Left ventricle myocardium inferior (tissue), 1 donor: Measurements from ENCODE around the gene SLC24A3. TPM values are rescaled to one million over a fixed set of nuclear protein-coding genes. Genes with fewer than 3 reads are reported as not detected.

Source experiments
- DNase-seq: peaks from one replicate; pipeline ENCODE4 v3.0.0-alpha.2; 2020
- H3K27ac ChIP-seq: fragments of 200-600 bp; replicated peaks from 2 replicates; pipeline ENCODE4 v1.8.0; 2021
- H3K27me3 ChIP-seq: fragments of 200-600 bp; 2 replicates; pipeline ENCODE4 v1.8.0; 2021; ENCODE audit warnings: low read depth
- H3K36me3 ChIP-seq: fragments of 200-600 bp; 2 replicates; pipeline ENCODE4 v1.8.0; 2021
- H3K4me1 ChIP-seq: fragments of 200-600 bp; 2 replicates; pipeline ENCODE4 v1.8.0; 2021
- H3K4me3 ChIP-seq: fragments of 200-600 bp; 2 replicates; pipeline ENCODE4 v1.8.0; 2021; ENCODE audit warnings: mild to moderate bottlenecking, moderate library complexity
- H3K9me3 ChIP-seq: fragments of 200-600 bp; replicated peaks from 2 replicates; pipeline ENCODE4 v1.8.0; 2021
- intact Hi-C: fragments of 100-400 bp; cut with micrococcal nuclease; formaldehyde crosslinking; loops from one replicate; pipeline ENCODE4 v1.11.0; 2022
- total RNA-seq: library from RNA; stranded (reverse); fragmentation: NEBNext Ultra II Directional; extraction: Animal tissue kit (Norgen Biotek cat#: 25700); gene quantifications from one replicate; pipeline ENCODE4 v1.2.1, GENCODE V29; 2021
- TF ChIP-seq, protein P1 (sequence below): fragments of 200-600 bp; IDR thresholded peaks from 2 replicates; pipeline ENCODE4 v1.8.0; 2021; ENCODE audit warnings: antibody characterized with exemption, mild to moderate bottlenecking, borderline replicate concordance
- donor health status: DM: no; HTN: yes; CAD: no; lungs with severe emphysema.

The SLC24A3 gene
- total RNA-seq, 1 donor from 2014 or later: 1.3 TPM

DNA sequence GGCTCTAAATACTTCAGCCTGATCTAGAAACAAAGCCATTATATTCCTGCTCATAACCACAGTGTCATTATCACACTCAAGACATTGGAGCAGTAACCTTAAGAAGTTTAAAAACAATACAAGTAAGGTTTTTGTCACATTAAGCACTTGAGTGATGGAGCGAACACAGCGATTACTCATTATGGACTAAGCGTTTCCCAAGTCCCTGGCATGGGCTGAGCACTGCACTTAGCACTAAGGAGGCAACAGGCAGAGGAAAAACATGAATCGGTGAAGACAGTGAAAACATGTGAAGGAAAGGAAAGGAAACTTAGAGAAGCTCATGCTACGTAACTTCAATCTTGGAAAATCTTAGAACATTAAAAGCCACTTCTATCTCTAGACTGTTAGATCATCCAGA, 108.7 kb downstream of the SLC24A3 start:
- no peak overlapping the region for H3K4me3 ChIP-seq
- no peaks in the 10 kb centered on the region for H3K9me3 ChIP-seq
- H3K4me1 ChIP-seq: peaks cover 5% of the 10 kb centered on the region
- no peak for DNase-seq
- peaks cover 17% of the 10 kb centered on the region for H3K27me3 ChIP-seq
- no peak overlapping the region for H3K27ac ChIP-seq
- H3K36me3 ChIP-seq: no peaks in the 10 kb centered on the region
- intact Hi-C loops: no loop called here
- TF ChIP-seq, protein P1, sequence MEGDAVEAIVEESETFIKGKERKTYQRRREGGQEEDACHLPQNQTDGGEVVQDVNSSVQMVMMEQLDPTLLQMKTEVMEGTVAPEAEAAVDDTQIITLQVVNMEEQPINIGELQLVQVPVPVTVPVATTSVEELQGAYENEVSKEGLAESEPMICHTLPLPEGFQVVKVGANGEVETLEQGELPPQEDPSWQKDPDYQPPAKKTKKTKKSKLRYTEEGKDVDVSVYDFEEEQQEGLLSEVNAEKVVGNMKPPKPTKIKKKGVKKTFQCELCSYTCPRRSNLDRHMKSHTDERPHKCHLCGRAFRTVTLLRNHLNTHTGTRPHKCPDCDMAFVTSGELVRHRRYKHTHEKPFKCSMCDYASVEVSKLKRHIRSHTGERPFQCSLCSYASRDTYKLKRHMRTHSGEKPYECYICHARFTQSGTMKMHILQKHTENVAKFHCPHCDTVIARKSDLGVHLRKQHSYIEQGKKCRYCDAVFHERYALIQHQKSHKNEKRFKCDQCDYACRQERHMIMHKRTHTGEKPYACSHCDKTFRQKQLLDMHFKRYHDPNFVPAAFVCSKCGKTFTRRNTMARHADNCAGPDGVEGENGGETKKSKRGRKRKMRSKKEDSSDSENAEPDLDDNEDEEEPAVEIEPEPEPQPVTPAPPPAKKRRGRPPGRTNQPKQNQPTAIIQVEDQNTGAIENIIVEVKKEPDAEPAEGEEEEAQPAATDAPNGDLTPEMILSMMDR: no peak

DNA sequence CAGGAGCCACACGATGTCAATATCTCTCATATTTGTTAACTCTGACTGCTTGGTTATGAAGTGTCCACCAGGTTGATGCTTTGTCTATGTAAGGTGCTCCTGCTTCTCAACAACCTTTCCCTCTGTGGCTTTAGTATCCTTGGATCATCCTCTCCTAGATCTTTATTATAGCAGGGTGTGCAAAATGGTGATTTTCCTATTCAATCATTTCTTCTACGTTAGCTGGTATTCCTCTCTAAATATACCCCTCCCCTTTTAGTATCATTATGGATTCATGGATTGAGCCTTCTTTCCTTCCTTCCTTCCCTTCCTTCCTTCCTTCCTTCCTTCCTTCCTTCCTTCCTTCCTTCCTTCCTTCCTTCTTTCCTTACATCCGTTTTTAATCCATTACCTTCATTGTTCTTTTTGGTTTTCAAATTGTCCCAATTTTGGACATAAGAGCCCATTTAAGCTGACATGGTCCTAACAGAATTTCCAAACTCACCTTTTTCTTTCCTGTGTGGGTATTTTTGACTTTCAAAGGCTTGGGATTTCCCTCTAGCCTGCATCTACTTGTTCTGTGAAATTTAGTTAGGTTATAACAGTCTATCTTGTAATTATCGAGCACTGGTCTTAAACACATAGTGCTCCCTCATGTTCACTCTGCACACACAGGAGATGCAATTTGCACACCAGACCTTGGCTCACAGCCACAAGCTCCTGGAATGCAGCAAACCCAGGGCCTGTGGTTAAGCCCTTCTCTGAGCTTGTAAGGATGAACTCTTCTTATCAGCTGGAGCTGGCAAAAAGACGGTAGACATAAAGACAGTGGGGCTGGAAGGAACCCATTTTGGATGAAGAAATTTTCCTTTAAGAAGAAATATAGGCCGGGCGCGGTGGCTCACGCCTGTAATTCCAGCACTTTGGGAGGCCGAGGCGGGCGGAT, 109.9 kb downstream of the SLC24A3 start:
- TF ChIP-seq, protein P1: no peak
- intact Hi-C loops: no loop called here
- DNase-seq: no peak

DNA sequence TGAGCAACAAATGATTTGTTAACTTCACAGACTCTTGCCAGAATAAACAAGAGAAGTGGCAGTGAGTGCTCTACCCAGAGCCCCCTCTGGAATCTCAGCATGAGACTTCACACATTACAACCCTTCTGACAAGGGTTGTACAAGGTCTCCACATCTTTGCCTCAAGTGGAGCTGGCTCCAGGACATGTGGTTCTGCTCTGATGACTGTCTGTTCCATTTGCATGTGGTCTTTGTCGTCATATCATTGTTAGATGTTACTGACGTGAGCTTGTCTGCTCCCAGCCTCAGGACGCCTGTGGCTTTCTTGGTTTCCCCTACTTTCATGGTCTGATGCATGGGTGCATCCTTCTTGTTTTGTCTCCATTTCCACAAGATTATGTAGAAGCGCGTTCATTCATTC, 115.0 kb downstream of the SLC24A3 start:
- TF ChIP-seq, protein P1: no peak
- Histone ChIP-seq H3K4me1 (no peaks in the 10 kb centered on the region), H3K27me3 (peaks cover 5% of the 10 kb centered on the region), H3K36me3 (no peaks in the 10 kb centered on the region), H3K27ac (no peak overlapping the region), H3K4me3 (no peak overlapping the region), H3K9me3 (no peaks in the 10 kb centered on the region)
- intact Hi-C loops: no loop called here
- no peak for DNase-seq

More for the DNA sequence above, 109.9 kb downstream of the SLC24A3 start:
- peaks cover 17% of the 10 kb centered on the region for H3K27me3 ChIP-seq
- no peak overlapping the region for H3K4me3 ChIP-seq
- H3K27ac ChIP-seq: no peak overlapping the region
- no peaks in the 10 kb centered on the region for H3K36me3 ChIP-seq
- no peaks in the 10 kb centered on the region for H3K9me3 ChIP-seq
- H3K4me1 ChIP-seq: peaks cover 5% of the 10 kb centered on the region

DNA sequence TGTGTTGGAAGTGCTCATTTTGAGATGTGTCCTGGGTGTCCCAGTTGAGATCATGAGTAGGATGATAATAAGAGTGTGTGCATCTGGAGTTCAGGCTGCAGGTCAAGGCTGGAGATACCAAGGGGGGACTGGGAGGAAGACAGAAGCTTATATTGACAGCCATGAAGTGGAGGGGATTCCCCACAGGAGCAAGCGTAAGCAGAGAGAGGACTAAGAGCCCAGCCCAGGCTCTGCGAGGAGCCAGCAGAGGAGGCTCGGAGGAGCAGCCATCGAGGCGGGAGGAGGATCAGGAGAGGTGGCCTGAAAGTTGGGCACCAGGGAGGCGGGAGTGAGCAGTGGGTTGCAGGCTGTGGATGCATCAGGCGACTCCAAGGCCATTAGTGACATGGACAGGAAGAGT, 116.2 kb downstream of the SLC24A3 start:
- no peak overlapping the region for H3K4me3 ChIP-seq
- no peaks in the 10 kb centered on the region for H3K4me1 ChIP-seq
- TF ChIP-seq, protein P1: no peak
- H3K36me3 ChIP-seq: no peaks in the 10 kb centered on the region
- peaks cover 5% of the 10 kb centered on the region for H3K27me3 ChIP-seq
- no peak overlapping the region for H3K27ac ChIP-seq
- intact Hi-C loops: no loop called here
- DNase-seq: no peak
- H3K9me3 ChIP-seq: no peaks in the 10 kb centered on the region

DNA sequence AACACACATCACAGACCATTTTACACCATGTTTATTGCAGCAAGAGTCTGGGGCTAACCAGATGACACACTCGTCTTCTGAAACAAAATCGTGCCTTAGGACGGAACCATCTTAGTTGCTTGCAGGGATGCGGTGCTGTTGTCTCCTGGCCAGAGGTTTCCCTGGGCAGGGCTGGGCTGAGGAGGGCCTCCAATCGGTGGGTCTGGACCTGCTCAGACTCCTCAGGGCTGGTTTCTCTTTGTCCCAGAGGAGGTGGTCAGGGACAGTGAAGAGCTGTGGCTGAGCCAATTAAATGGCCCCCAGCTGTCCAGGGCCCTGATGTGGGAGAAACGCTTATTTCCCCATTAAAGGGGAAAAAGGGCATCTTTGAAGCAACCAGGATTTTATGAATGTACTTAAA, 117.6 kb downstream of the SLC24A3 start:
- TF ChIP-seq, protein P1: no peak
- intact Hi-C loops: loop anchor here (10.0 kb wide), 1 partner anchor 55 kb away; no protein-coding TSS in a partner anchor
- no peak overlapping the region for H3K4me3 ChIP-seq
- no peaks in the 10 kb centered on the region for H3K9me3 ChIP-seq
- DNase-seq: no peak
- no peaks in the 10 kb centered on the region for H3K36me3 ChIP-seq
- no peak overlapping the region for H3K27ac ChIP-seq
- H3K4me1 ChIP-seq: no peaks in the 10 kb centered on the region
- peaks cover 16% of the 10 kb centered on the region for H3K27me3 ChIP-seq
